PFSK-1 (cell line): ENCODE measurements around the gene RHOT2.
A peak's percentile ranks its signal among the peaks of the same experiment; 100 is the strongest.

Experiments
- FOXP2 ChIP-seq: optimal IDR thresholded peaks from 2 replicates; pipeline ENCODE3; 2011; ENCODE audit warnings: borderline replicate concordance, control low read depth, inconsistent platforms; ENCODE audit not compliant: insufficient read depth; ENCODE audit errors: extremely low read length, extremely low read depth
- POLR2AphosphoS5 ChIP-seq: IDR thresholded peaks from 2 replicates; pipeline ENCODE4 v1.6.1; 2012; ENCODE audit warnings: low read depth, mild to moderate bottlenecking, control low read depth, low read length, moderate library complexity
- SIN3A ChIP-seq: IDR thresholded peaks from 2 replicates; pipeline ENCODE4 v1.6.1; 2012; ENCODE audit warnings: mild to moderate bottlenecking, low read length, moderate library complexity, borderline replicate concordance; ENCODE audit not compliant: insufficient read depth
- TAF1 ChIP-seq: IDR thresholded peaks from 2 replicates; pipeline ENCODE4 v1.6.1; 2012; ENCODE audit warnings: low read length, control low read depth, borderline replicate concordance; ENCODE audit not compliant: insufficient read depth
- TF ChIP-seq, protein P1 (sequence below), 2 experiments: IDR thresholded peaks; 2 replicates each; pipeline versions ENCODE4 v1.6.1 to v1.8.0; 2011 to 2012; ENCODE audit warnings: low read depth in 2 of 2, low read length in 2 of 2, control low read depth in 1 of 2, inconsistent platforms in 1 of 2, mild to moderate bottlenecking in 1 of 2, moderate library complexity in 1 of 2; ENCODE audit not compliant: insufficient read depth in 1 of 2

RHOT2 gene

DNA sequence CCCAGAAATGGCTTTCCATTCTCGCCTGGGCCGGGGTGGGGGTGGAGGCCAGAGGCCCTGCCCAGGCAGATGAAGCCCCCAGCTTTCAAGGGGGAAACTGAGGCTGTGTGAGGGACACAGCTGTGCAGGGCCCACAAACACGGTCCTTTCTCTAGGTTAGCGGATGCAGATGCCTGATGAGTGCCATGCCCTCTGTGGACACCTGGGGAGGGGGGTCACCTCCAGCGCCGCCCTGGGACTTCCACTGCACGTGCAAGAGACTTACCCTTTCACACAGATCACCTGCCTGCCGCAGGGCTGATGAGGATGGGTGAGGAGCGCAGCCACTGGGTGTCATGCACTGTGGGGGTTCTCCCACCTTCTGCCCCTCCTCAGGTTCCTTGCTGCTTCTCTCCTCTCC is 50.5 kb downstream of the RHOT2 start:
- TF ChIP-seq, protein P1, sequence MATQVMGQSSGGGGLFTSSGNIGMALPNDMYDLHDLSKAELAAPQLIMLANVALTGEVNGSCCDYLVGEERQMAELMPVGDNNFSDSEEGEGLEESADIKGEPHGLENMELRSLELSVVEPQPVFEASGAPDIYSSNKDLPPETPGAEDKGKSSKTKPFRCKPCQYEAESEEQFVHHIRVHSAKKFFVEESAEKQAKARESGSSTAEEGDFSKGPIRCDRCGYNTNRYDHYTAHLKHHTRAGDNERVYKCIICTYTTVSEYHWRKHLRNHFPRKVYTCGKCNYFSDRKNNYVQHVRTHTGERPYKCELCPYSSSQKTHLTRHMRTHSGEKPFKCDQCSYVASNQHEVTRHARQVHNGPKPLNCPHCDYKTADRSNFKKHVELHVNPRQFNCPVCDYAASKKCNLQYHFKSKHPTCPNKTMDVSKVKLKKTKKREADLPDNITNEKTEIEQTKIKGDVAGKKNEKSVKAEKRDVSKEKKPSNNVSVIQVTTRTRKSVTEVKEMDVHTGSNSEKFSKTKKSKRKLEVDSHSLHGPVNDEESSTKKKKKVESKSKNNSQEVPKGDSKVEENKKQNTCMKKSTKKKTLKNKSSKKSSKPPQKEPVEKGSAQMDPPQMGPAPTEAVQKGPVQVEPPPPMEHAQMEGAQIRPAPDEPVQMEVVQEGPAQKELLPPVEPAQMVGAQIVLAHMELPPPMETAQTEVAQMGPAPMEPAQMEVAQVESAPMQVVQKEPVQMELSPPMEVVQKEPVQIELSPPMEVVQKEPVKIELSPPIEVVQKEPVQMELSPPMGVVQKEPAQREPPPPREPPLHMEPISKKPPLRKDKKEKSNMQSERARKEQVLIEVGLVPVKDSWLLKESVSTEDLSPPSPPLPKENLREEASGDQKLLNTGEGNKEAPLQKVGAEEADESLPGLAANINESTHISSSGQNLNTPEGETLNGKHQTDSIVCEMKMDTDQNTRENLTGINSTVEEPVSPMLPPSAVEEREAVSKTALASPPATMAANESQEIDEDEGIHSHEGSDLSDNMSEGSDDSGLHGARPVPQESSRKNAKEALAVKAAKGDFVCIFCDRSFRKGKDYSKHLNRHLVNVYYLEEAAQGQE (IDR thresholded peaks at IDR 0.05; ENCODE audit: insufficient read depth in 1 of 2, low read depth in 2 of 2, low read length in 2 of 2): no peak
- TF ChIP-seq SIN3A (no peak), TAF1 (no peak), POLR2AphosphoS5 (no peak), FOXP2 (no peak)

DNA sequence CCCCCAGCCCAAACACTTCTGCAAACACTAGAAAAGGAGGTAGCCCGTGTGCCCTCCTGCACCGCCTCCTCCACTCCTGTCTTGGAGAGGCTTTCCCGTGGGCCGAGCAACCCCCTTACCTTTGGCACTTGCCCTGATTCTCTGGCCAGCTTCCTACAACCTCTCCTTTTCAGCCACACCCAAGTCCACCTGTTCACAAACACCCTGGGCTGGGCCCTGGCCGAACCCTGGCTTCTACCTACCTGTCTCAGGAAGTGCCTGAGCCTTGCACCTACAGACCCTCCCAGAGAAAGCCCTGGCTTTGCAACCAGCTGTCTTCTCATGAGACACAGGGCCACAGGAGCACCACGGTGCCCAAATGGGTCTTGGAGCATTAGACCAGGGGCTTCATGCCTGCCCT is 51.0 kb downstream of the RHOT2 start:
- TF ChIP-seq SIN3A (no peak), FOXP2 (no peak)

DNA sequence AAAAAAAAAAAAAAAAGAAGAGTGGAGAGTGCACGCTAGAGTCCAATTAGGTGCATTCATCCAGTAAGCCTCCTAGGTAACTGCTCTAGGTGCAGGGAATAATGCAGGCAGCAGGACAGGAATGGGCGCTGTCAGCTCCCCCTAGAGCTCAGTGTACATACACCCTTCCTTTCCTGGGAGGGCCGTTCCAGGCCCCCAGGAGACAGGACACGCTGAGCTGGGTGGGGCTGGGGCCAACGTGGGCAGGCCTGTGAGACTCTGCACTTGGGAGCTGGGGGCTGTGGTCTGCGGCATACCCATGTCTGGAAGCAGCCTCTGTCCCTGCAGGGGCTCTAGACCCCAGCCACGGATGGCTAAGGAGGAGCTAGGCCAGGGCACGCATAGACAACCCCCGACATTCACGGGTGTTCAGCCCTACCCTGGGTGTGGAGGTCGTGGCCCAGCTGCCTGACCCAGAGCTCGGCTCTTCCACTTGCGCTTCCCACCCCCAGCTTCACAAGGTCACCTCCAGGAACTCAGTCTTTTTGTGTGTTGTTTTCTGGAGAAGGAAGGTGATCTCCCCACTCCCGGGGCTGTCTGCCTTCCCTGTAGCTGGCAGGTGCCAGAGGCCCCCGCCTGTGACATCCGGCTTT is 52.0 kb downstream of the RHOT2 start:
- no peak for TF ChIP-seq SIN3A
- no peak for TF ChIP-seq FOXP2
- peak; percentile 61; the same call in 1 of the 2 replicates for TF ChIP-seq POLR2AphosphoS5
- TF ChIP-seq, protein P1 (IDR thresholded peaks at IDR 0.05; ENCODE audit: insufficient read depth in 1 of 2, low read depth in 2 of 2, low read length in 2 of 2): 0 out of 4 replicates have a peak, but pooled peaks of 1 of the 2 experiments have one; percentile 7

DNA sequence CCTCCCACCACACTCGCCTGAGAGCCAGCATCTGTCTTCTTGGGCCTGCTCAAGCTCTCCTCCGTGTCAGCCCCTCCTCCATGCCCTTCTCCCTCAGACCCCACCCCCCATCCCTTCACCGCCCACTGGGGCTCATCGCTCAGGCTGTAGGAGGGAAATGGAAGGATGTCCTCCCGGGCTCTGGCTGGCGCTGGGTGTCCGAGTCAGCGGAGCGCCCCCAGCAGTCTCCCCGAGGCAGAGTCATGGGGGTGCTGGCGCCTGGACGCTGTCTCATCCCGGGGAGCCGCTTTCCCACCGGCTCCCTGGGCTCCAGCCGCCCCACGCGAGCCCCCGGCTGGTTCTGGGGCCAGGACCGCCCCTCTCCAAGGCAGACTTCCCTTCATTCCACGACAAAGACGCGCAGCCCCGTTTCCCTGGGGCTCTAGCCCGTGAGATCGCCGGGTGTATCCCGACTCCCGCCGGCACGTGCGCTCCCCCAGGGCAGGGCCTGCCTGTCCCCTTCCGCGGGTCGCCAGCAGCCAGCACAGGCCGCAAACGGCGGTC is 52.6 kb downstream of the RHOT2 start:
- TF ChIP-seq SIN3A (0 out of 2 replicates have a peak, but pooled peaks have one; percentile 80), FOXP2 (no peak), POLR2AphosphoS5 (peak; percentile 53), TAF1 (no peak)
- TF ChIP-seq, protein P1 (IDR thresholded peaks at IDR 0.05; ENCODE audit: insufficient read depth in 1 of 2, low read depth in 2 of 2, low read length in 2 of 2): no peak

DNA sequence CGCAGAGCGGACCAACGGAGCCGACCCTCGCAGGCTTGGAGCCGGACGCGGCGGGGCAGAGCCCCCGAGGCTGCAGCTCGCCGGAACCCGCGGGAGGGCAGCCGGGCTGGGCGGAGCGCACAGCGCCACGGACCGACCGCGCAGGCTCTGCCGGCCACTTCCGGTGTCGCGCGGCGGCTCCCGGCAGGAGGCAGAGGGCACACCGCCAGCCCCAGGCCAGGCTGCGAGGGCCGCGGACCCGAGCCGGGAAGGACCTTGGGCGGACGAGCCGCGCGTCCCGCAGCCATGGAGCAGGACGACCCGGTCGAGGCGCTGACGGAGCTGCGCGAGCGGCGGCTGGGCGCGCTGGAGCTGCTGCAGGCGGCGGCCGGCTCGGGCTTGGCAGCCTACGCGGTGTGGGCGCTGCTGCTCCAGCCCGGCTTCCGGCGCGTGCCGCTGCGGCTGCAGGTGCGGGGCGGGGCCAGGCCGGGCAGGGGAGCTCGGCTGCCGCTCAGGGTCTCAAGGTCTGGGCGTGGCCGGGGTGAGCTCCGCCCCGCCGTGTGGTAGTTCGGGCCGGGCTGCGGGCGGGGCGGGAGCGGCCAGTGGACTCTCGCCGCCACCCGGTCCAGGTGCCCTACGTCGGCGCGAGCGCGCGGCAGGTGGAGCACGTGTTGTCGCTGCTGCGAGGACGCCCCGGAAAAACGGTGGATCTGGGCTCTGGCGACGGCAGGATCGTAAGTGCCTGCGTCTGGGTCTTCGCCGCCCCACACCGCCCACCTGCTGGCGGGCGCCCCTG is 53.2 kb downstream of the RHOT2 start, which contains the start of gene ANTKMT:
Gene ANTKMT, plus strand, starts transcription at position 157 of the 775 bp plus-strand sequence. Its CDS starts 129 bp downstream, at position 286.
- TF ChIP-seq SIN3A (no peak), TAF1 (no peak), POLR2AphosphoS5 (no peak), FOXP2 (no peak)
- TF ChIP-seq, protein P1 (IDR thresholded peaks at IDR 0.05; ENCODE audit: insufficient read depth in 1 of 2, low read depth in 2 of 2, low read length in 2 of 2): no peak
